OCI-M2 (cell line): ENCODE data around the gene DSN1.
A peak's percentile ranks its signal among the peaks of the same experiment; 100 is the strongest.
"Not testable (repeated sequence)": the region's sequence is repeated elsewhere in the genome, so short reads cannot be mapped to it uniquely, and the experiment has no call there.

Experiments used
- DNase-seq: peaks from one replicate; lab custom pipeline; 2025; ENCODE audit not compliant: unreplicated experiment; lab: John Stamatoyannopoulos, UW

Gene DSN1, protein sequence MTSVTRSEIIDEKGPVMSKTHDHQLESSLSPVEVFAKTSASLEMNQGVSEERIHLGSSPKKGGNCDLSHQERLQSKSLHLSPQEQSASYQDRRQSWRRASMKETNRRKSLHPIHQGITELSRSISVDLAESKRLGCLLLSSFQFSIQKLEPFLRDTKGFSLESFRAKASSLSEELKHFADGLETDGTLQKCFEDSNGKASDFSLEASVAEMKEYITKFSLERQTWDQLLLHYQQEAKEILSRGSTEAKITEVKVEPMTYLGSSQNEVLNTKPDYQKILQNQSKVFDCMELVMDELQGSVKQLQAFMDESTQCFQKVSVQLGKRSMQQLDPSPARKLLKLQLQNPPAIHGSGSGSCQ

GRCh38 chr20:36773597-36774390 lies at the start of gene DSN1:
Gene DSN1, minus strand, starts transcription at chr20:36773763. Its CDS starts 2,305 bp downstream, at chr20:36771458.
- peak; percentile 94 for DNase-seq

DNA sequence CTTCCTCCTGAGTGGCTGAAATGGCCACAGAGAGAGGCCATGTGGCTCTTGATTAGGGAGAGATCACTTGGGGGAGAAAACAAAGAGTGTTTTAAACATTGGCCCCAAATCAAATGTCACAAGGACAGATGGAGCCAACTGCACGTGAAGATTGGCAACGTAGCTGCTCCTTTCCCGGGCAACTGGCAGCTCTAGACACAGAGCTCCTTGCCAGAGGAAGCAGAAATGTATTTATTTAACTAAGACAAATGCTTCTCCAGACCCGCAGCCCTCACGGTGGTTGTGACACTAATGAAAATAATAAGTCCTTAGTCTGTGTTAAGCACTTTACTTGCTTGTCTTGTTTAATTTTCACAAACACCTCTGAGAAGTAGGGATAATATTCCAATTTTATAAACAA lies 49.6 kb upstream of the DSN1 start:
- no peak for DNase-seq

GRCh38 chr20:36821964-36822437 lies 48.4 kb upstream of the DSN1 start:
- DNase-seq, result no peak

GRCh38 chr20:36820928-36821327 lies 47.4 kb upstream of the DSN1 start:
- no peak for DNase-seq

GRCh38 chr20:36820073-36820472 lies 46.5 kb upstream of the DSN1 start:
- no peak for DNase-seq

DNA sequence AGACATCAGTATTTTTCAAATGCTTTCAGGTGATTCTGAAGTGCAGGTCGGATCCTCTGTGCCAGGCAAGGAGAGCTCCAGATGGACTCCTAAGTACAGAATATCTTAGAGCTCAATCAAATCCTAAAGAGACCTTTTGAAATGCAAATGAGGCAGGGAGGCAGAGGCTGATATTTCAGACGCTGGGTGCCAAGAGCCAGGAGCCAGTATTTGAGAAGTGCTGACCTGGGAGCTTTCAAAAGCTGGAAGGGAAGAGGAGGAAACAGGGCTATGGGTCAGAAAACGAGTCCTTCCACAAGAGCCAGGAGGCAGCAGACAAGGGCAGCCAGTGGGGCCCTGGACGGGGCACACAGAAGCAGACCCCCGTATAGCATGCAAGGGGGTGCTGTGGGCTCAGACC lies 46.1 kb upstream of the DSN1 start:
- no peak for DNase-seq

- no peak for DNase-seq
These were observed 45.3 kb upstream of the DSN1 start for GRCh38 chr20:36818861-36819260.

GRCh38 chr20:36818185-36818584 lies 44.6 kb upstream of the DSN1 start:
- no peak for DNase-seq

DNA sequence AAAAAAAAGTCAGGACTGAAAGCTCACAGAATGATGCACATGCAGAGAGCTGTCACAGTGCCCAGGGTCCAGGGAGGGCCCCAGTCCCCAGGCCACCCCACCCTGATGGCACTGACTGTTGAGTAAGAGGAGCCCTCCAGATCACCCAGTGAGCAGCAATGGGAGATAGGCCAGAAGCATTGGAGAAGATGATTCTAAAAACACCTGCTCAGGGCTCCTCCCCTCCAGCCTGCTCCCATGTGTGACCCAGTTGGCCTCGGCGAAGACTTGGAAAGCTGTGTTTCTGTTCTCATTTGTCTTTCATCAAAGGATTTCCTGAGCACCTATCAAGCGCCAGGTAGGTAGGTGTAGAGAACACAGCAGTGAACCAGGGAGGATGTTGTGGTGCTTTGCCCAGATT lies 43.9 kb upstream of the DSN1 start:
- no peak for DNase-seq

DNA sequence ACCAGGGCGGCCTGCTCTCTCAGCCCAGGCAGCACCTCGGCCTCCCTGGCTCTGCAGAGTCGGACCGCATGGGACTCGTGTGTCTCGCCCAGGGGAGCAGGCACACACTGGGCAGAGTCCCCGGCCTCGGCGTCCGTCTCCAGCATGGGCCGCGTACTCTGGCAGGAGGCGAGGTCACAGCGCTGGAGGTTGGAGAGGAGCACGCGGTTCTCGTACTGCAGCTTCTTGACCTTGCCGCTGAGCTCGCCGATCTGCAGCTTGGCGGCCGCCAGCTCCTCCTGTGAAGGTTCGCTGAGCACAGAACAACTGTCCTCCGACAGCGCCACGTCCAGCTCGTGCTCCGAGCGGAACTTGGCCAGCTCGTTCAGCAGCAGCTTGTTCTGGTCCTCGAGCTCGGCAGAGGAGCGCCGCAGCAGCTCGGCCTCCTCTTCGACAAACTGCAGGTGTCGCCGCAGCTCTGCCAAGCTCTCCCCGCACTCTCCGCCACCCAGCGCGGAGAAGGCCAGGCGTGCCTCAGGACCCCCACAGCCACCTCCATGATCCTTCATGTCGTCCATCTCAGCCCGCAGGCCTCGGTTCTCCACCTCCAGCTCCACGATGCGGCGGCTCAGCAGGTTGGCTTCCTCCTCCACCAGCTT lies 42.0 kb upstream of the DSN1 start:
- no peak for DNase-seq

- DNase-seq, result no peak
These were observed 39.3 kb upstream of the DSN1 start for GRCh38 chr20:36812594-36813463.

- no peak for DNase-seq
These were observed 35.0 kb upstream of the DSN1 start for GRCh38 chr20:36808317-36809257.

GRCh38 chr20:36806049-36806448 lies 32.5 kb upstream of the DSN1 start:
- no peak for DNase-seq

GRCh38 chr20:36805396-36805795 lies 31.8 kb upstream of the DSN1 start:
- DNase-seq, result no peak

DNA sequence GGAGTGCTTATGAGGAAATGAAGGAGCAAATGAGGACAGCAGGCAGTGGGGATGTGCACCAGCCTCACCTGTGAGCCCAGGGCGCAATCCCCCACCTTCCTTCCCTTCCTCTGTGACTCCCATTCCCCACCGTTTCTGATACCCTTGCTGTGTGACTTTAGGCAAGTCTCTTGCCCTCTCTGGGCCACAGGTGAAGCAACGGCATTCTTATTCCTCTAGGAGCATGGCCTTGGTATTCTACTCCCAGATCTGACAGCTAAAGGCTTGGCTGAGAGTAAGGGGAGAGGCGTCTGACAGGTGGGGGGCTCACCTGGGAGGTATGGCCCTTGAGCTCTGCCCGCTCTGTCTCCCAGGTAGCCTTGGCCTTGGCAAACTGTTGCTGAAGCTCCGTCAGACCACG lies 30.9 kb upstream of the DSN1 start:
- DNase-seq, result no peak

DNA sequence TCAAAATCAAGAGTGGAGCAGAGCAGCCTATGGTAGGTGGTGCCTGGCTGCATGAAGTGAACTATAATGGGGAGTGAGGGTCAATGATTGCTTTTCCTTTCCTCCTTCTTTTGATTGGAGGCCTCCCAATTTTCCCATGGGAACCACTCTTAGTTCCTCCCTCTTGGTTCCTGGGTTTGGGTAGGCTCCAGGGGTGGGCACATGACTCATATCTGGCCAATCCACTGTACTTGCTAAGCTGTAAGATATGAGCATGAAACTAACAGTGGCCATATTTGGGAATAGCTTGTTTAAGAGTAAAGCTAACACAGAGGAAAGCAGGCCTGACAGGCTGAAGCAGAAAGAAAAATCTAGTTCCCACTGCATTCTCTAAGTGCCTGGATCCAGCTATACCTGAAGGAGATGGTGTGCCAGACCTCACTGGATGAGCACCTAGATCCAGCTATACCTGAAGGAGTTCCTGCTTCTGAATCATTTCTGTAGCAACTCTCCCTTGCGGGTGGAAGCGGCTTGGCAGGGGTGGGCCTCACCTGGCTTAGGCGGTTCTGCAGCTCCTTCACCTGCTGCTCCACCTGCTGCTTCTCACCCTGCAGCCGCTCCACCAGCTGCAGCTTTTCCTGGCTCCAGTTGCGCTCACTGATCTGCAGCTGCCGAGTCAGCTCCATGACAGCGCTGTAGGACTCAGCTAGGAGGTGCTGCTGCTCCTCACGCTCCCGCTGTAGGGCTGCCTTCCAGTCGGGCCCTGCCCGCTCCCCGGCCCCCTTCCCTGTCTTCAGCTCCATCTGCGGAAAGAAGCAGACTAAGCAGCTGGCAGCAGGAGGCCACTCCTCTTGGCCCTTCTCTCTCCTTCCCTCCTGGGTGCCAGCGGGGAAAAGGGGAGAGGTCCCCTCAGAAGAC lies 29.0 kb upstream of the DSN1 start:
- DNase-seq, result no peak

- no peak for DNase-seq
These were observed 26.8 kb upstream of the DSN1 start for GRCh38 chr20:36800410-36800809.

- DNase-seq, result not testable (repeated sequence)
These were observed 25.8 kb upstream of the DSN1 start for GRCh38 chr20:36799313-36799712.

DNA sequence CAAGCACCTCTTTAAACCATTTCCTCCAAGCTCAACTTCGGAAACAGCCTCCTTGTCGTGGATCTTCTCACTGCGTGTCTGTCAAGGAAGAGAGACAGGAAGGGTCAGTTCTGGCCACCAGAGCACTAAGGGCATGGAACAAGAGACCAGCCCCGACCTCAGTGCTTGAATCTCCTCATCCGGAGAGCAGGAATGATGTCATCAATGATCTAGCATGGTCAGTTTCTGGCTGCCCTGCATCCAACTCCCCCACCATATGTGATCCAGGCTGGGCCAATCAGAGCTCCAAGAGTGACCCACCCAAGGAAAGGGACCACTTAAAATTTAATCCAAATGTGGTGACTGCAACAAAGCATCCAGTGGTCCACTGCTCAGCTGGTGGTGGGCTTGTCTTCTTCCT lies 23.3 kb upstream of the DSN1 start:
- no peak for DNase-seq
